GM19324 (cell line): ENCODE measurements around the gene FXYD6.

Experiments used
- ATAC-seq: cut with Tn5 transposase; IDR thresholded peaks from one replicate; pipeline ENCODE4 v1.9.1; 2021; ENCODE audit warnings: mild to moderate bottlenecking, moderate library complexity; ENCODE audit not compliant: unreplicated experiment, low FRiP score

FXYD6 gene

GRCh38 chr11:117888139-117888566 lies 11.7 kb upstream of the FXYD6 start:
- ATAC-seq = no peak

- no peak for ATAC-seq
Observed at GRCh38 chr11:117887431-117888138, 11.1 kb upstream of the FXYD6 start.

- no peak for ATAC-seq
Observed at GRCh38 chr11:117885777-117886176, 9.3 kb upstream of the FXYD6 start.

- ATAC-seq = no peak
Observed at GRCh38 chr11:117884994-117885393, 8.5 kb upstream of the FXYD6 start.

GRCh38 chr11:117883063-117883462 lies 6.6 kb upstream of the FXYD6 start:
- no peak for ATAC-seq

GRCh38 chr11:117882311-117882905 lies 6.0 kb upstream of the FXYD6 start:
- no peak for ATAC-seq

- no peak for ATAC-seq
Observed at GRCh38 chr11:117881217-117881616, 4.8 kb upstream of the FXYD6 start.

GRCh38 chr11:117879516-117880480 lies 3.3 kb upstream of the FXYD6 start:
- no peak for ATAC-seq

GRCh38 chr11:117878939-117879475 lies 2.5 kb upstream of the FXYD6 start:
- ATAC-seq = no peak

- ATAC-seq = no peak
Observed at GRCh38 chr11:117878314-117878938, 2.0 kb upstream of the FXYD6 start.

GRCh38 chr11:117877120-117877784 lies 794 bp upstream of the FXYD6 start:
- no peak for ATAC-seq

GRCh38 chr11:117876059-117876340 lies 458 bp downstream of the FXYD6 start:
- no peak for ATAC-seq

GRCh38 chr11:117875382-117876058 lies 938 bp downstream of the FXYD6 start:
- no peak for ATAC-seq

GRCh38 chr11:117874910-117875381 lies 1.5 kb downstream of the FXYD6 start:
- no peak for ATAC-seq

GRCh38 chr11:117874253-117874909 lies 2.1 kb downstream of the FXYD6 start:
- ATAC-seq = no peak

- ATAC-seq = no peak
Observed at GRCh38 chr11:117873828-117874125, 2.7 kb downstream of the FXYD6 start.

GRCh38 chr11:117872975-117873827 lies 3.3 kb downstream of the FXYD6 start:
- ATAC-seq = no peak

GRCh38 chr11:117872420-117872961 lies 4.0 kb downstream of the FXYD6 start:
- no peak for ATAC-seq
